ENCODE data around the gene ACSL1. TPM values are rescaled to one million over a fixed set of nuclear protein-coding genes. Genes with fewer than 3 reads are reported as not detected.

The ACSL1 gene
- polyA plus RNA-seq, 1 donor from 2014 or later = 30.7 TPM

- Histone ChIP-seq H4K20me1 (ENCODE audit: insufficient read depth) (no peaks in the 10 kb centered on the region), H3K27me3 (ENCODE audit: insufficient read depth, low read depth, low read length) (no peaks in the 10 kb centered on the region), H3F3A (ENCODE audit: insufficient read depth, low read length, poor library complexity, severe bottlenecking) (no peaks in the 10 kb centered on the region), H3K9me3 (ENCODE audit: low read length) (no peaks in the 10 kb centered on the region), H3K79me2 (replicated peaks; ENCODE audit: insufficient read depth, low read length) (no peaks in the 10 kb centered on the region), H3K9ac (ENCODE audit: low read length) (no peak overlapping the region), H3K36me3 (ENCODE audit: insufficient read depth, low read length) (no peaks in the 10 kb centered on the region), H2AFZ (ENCODE audit: low read depth, low read length) (no peak overlapping the region), H3K9me2 (ENCODE audit: insufficient read depth, low read length) (no peaks in the 10 kb centered on the region), H3K27ac (ENCODE audit: low read length) (no peak overlapping the region), H3K4me3 (ENCODE audit: low read length) (no peak overlapping the region), H3K4me2 (ENCODE audit: low read length) (no peak overlapping the region)
- TF ChIP-seq POLR2AphosphoS5 (IDR thresholded peaks at IDR 0.05) = no peak
- no peak for TF ChIP-seq EZH2 (IDR thresholded peaks at IDR 0.05; ENCODE audit: borderline replicate concordance, insufficient read depth, low read length, poor library complexity, severe bottlenecking)
- TF ChIP-seq TAF1 (IDR thresholded peaks at IDR 0.05; ENCODE audit: low read depth) = no peak
- TF ChIP-seq EP300 (conservative IDR thresholded peaks at IDR 0.05; ENCODE audit: poor library complexity, severe bottlenecking) = no peak
- TF ChIP-seq CTCF (IDR thresholded peaks at IDR 0.05; ENCODE audit: poor library complexity, severe bottlenecking) = no peak
- no peak for TF ChIP-seq RAD21 (conservative IDR thresholded peaks at IDR 0.05)
- no peak for TF ChIP-seq REST (IDR thresholded peaks at IDR 0.05; ENCODE audit: borderline replicate concordance)
- TF ChIP-seq SMC3 (conservative IDR thresholded peaks at IDR 0.05; ENCODE audit: poor library complexity) = no peak
- TF ChIP-seq MXI1 (conservative IDR thresholded peaks at IDR 0.05; ENCODE audit: poor library complexity, severe bottlenecking) = no peak
These were observed 40.0 kb downstream of the ACSL1 start for GRCh38 chr4:184785813-184786212.

GRCh38 chr4:184784628-184785257 is 41.0 kb downstream of the ACSL1 start:
- Histone ChIP-seq H4K20me1 (ENCODE audit: insufficient read depth) (no peaks in the 10 kb centered on the region), H3K36me3 (ENCODE audit: insufficient read depth, low read length) (no peaks in the 10 kb centered on the region), H3K9me2 (ENCODE audit: insufficient read depth, low read length) (no peaks in the 10 kb centered on the region), H3K79me2 (replicated peaks; ENCODE audit: insufficient read depth, low read length) (no peaks in the 10 kb centered on the region), H3K27me3 (ENCODE audit: insufficient read depth, low read depth, low read length) (no peaks in the 10 kb centered on the region), H3K9ac (ENCODE audit: low read length) (no peak overlapping the region), H3K4me3 (ENCODE audit: low read length) (no peak overlapping the region), H3K4me2 (ENCODE audit: low read length) (no peak overlapping the region), H3F3A (ENCODE audit: insufficient read depth, low read length, poor library complexity, severe bottlenecking) (no peaks in the 10 kb centered on the region), H3K27ac (ENCODE audit: low read length) (no peak overlapping the region), H3K9me3 (ENCODE audit: low read length) (no peaks in the 10 kb centered on the region), H2AFZ (ENCODE audit: low read depth, low read length) (no peak overlapping the region)
- no peak for TF ChIP-seq EZH2 (IDR thresholded peaks at IDR 0.05; ENCODE audit: borderline replicate concordance, insufficient read depth, low read length, poor library complexity, severe bottlenecking)
- no peak for TF ChIP-seq MXI1 (conservative IDR thresholded peaks at IDR 0.05; ENCODE audit: poor library complexity, severe bottlenecking)
- TF ChIP-seq REST (IDR thresholded peaks at IDR 0.05; ENCODE audit: borderline replicate concordance) = no peak
- TF ChIP-seq CTCF (IDR thresholded peaks at IDR 0.05; ENCODE audit: poor library complexity, severe bottlenecking) = no peak
- TF ChIP-seq SMC3 (conservative IDR thresholded peaks at IDR 0.05; ENCODE audit: poor library complexity) = no peak
- TF ChIP-seq TAF1 (IDR thresholded peaks at IDR 0.05; ENCODE audit: low read depth) = no peak
- TF ChIP-seq EP300 (conservative IDR thresholded peaks at IDR 0.05; ENCODE audit: poor library complexity, severe bottlenecking) = no peak
- TF ChIP-seq POLR2AphosphoS5 (IDR thresholded peaks at IDR 0.05) = no peak
- no peak for TF ChIP-seq RAD21 (conservative IDR thresholded peaks at IDR 0.05)
